NCI-H2029 treated with DMSO at 0.1 percent for 48 hours (cell line): ENCODE results near the gene TARM1.

Experiments used
- DNase-seq: peaks from one replicate; lab custom pipeline; 2025; lab: John Stamatoyannopoulos, UW

Gene TARM1

GRCh38 chr19:54081032-54081431 lies at the start of gene TARM1:
TARM1 (minus strand) TSS chr19:54081365; CDS start chr19:54081340, 25 bp downstream.
- DNase-seq: no peak

- no peak for DNase-seq
Measured at GRCh38 chr19:54129617-54129996, 48.4 kb upstream of the TARM1 start.

- DNase-seq: no peak
Measured at GRCh38 chr19:54128796-54129616, 47.8 kb upstream of the TARM1 start.

GRCh38 chr19:54128441-54128725 lies 47.2 kb upstream of the TARM1 start:
- DNase-seq: no peak

- DNase-seq: no peak
Measured at GRCh38 chr19:54127688-54128440, 46.7 kb upstream of the TARM1 start.

GRCh38 chr19:54125713-54126112 lies 44.5 kb upstream of the TARM1 start:
- DNase-seq: no peak

GRCh38 chr19:54124393-54124792 lies 43.2 kb upstream of the TARM1 start:
- no peak for DNase-seq

GRCh38 chr19:54123682-54124081 lies 42.5 kb upstream of the TARM1 start:
- no peak for DNase-seq

GRCh38 chr19:54121259-54121658 lies 40.1 kb upstream of the TARM1 start:
- no peak for DNase-seq

GRCh38 chr19:54115109-54116063 lies 34.2 kb upstream of the TARM1 start, which contains the start of the genes PRPF31 and TFPT:
PRPF31 (plus strand) TSS chr19:54115754; CDS start chr19:54118279, 2,525 bp downstream.
TFPT (minus strand) TSS chr19:54115657; CDS start chr19:54115269, 388 bp downstream.
- DNase-seq: peak; percentile 94

- DNase-seq: no peak
Measured at GRCh38 chr19:54114340-54115108, 33.4 kb upstream of the TARM1 start.

GRCh38 chr19:54109651-54110050 lies 28.5 kb upstream of the TARM1 start:
- DNase-seq: no peak

GRCh38 chr19:54108496-54108895 lies 27.3 kb upstream of the TARM1 start:
- no peak for DNase-seq

GRCh38 chr19:54107876-54108490 lies 26.8 kb upstream of the TARM1 start:
- no peak for DNase-seq

GRCh38 chr19:54106716-54107115 lies 25.6 kb upstream of the TARM1 start:
- no peak for DNase-seq

- DNase-seq: no peak
Measured at GRCh38 chr19:54105796-54106195, 24.6 kb upstream of the TARM1 start.

GRCh38 chr19:54104998-54105715 lies 24.0 kb upstream of the TARM1 start:
- no peak for DNase-seq

- DNase-seq: peak; percentile 90
Measured at GRCh38 chr19:54102421-54103169, 21.4 kb upstream of the TARM1 start, which contains the start of gene NDUFA3. NDUFA3 (plus strand) TSS chr19:54102855; CDS start chr19:54102879, 24 bp downstream.

GRCh38 chr19:54100561-54100960 lies 19.4 kb upstream of the TARM1 start, which contains the start of gene OSCAR:
OSCAR (minus strand) TSS chr19:54100803; CDS start chr19:54100792, 11 bp downstream.
- no peak for DNase-seq
